Hematopoietic multipotent progenitor cell treated with erythropoietin and hydrocortisone succinate and interleukin-3 and kit ligand, for 17 days (in vitro differentiated cells): Measurements from ENCODE around the gene UBASH3A.
A peak's percentile ranks its signal among the peaks of the same experiment; 100 is the strongest.

Experiments
- DNase-seq: peaks from one replicate; pipeline ENCODE4 v3.0.0-alpha.2; 2015; ENCODE audit warnings: low spot score

UBASH3A gene

GRCh38 chr21:42374864-42375499 lies 28.7 kb upstream of the UBASH3A start:
- DNase-seq, result no peak

DNA sequence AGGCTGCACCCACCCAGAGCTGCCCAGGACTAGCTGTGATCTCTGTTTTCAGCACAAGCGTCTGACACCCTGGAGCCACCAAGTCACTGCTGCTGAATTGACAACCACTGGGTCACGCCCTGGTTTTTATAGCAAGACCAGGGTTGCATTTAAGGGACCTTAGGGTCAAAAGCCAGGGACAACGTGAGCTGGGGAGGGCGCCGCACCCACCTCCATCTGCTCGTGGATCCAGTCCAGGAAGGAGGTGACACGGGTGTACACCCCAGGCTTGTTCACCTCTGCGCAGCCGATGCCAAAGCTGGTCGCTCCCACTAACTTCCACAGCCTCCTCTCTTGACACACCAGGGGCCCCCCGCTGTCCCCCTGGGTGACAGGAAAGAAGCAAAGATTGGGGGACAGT lies 28.2 kb upstream of the UBASH3A start:
- no peak for DNase-seq

GRCh38 chr21:42375966-42376337 lies 27.8 kb upstream of the UBASH3A start:
- DNase-seq, result no peak

- DNase-seq, result no peak
Measured at GRCh38 chr21:42376338-42376982, 27.2 kb upstream of the UBASH3A start.

DNA sequence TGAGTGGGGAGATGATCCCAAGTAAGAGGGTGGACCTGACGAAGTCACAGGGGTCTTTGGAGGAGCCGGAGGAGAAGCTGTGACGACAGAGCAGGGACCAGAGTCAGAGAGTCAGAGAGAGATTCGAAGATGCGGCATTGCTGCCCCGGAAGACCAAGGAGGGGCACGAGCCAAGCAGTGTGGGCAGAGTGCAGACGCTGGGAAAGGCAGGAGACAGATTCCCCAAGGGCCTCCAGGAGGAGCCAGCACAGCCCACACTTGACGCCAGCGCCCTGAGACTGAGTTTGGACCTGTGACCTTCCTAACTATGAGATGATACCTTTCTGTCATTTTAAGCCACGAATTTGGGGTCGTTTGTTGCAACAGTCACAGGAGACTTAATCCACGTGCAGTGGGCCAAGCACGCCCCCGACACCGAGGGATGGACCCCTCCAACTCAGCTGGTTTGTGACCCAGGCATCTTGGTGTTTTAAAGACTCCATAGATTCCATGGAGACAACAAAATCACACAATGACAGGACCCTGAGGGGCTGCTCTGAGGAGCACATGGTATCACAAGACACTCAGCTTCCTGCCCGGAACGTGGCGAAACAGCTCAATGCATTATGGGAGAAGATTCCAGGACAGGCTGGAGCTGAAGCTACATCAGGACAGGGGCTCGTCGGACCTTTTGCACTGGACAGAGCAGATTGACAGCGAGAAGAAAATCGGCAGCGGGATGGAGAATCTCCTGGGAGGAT lies 26.3 kb upstream of the UBASH3A start:
- DNase-seq, result no peak

DNA sequence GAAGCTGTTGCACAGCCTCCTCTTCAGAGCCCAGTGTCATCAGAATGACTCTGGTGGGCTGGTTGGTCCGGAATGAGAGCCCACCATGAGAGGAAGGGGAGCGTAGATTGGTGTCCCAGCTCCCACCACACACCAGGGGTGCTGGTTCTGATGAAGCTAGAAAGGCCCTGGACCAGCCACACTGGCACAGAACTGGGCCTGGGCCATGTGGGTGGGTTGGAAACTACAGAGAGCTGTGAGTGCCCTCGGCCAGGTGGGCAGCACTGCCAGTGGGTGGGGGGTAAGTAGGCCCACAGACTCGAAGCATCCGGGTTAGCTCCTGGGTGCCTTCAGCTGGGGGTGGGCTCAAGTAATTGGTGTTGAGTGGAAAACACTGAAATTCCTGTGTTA lies 25.8 kb upstream of the UBASH3A start:
- DNase-seq, result no peak

- DNase-seq, result no peak
Measured at GRCh38 chr21:42378418-42378817, 25.3 kb upstream of the UBASH3A start.

DNA sequence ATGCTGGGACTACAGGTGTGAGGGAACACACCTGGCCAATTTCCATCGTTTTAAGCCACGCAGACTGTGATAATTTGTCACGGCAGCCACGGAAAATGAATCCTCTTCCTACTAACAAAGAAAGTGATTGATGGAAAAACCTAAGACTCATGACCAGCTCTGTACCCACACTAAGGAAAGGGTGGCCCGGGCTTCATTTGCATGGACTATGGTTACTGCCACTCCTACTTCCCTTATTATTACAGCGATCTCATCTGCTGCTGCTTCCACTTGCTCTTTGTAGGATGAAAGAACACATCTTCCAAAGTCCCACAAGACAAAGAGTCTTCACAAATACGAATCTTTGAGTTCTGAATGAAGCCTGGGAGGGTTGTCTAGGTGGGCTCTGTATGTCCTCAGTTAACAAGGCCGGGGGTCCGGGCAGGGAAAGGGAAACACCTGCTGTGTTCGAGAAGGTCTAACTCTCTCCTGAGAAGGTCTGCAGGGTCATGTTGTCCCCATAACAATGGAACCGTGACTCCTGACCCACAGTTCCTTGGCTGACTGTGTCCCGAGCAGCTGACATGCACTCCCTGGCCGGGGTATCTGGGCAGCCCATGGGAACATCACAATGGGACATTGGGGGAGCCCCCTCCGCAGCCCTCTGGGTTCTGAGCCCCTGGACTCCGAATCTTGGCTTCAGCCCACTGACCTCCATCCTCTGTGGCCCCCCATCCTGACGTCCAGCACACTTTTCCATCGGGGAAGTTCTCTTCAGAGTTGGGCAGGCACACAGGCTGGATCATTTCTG lies 24.1 kb upstream of the UBASH3A start:
- no peak for DNase-seq

DNA sequence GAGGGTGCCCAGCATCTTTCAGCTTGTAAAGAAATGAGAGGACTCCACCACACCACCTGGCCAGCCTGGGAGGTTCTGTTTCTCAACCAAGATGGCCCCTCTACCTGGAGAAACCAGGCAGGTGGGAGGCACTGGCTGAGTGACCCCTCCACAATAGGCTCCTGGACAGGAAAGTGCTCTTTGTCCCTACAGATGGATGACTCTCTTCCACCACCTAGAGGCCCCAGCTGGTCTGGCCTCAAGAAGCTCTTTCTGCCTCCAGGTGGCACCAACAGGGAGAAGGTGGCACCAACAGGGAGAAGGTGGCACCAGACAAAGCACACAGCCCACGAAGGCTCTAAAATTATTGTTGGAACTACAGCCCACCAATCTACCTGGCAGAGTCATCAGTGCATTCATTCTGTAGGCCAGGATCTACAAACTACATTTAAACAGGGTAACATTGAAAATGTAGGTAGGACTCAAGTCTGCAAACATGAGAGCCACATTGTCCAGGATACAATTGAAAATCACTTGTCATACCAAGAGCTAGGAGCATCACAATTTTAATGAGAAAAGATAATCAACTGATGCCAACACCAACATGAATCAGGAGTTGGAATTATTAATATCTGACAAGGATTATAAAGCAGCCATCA lies 22.2 kb upstream of the UBASH3A start:
- DNase-seq, result peak; percentile 31

GRCh38 chr21:42382915-42383314 lies 20.8 kb upstream of the UBASH3A start:
- no peak for DNase-seq

DNA sequence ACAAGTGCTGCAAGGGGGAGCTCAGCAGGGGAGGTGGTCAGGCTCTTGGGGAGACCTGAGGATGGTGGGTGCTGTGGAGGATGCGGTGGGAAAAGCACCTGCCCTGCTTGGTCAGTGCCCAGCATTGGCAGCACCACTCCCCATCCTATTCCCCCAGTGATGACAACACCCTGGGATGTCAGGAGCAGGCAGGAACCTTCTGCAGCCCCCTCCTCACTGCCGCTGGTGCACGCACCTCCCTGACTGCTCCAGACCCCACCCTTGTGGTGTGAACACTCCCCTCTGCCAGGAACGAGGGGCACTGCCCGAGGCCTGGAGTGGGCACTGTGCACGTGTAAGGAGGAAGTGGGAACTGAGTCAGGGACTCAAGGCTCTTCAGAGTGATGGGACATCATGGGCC lies 20.4 kb upstream of the UBASH3A start:
- no peak for DNase-seq

DNA sequence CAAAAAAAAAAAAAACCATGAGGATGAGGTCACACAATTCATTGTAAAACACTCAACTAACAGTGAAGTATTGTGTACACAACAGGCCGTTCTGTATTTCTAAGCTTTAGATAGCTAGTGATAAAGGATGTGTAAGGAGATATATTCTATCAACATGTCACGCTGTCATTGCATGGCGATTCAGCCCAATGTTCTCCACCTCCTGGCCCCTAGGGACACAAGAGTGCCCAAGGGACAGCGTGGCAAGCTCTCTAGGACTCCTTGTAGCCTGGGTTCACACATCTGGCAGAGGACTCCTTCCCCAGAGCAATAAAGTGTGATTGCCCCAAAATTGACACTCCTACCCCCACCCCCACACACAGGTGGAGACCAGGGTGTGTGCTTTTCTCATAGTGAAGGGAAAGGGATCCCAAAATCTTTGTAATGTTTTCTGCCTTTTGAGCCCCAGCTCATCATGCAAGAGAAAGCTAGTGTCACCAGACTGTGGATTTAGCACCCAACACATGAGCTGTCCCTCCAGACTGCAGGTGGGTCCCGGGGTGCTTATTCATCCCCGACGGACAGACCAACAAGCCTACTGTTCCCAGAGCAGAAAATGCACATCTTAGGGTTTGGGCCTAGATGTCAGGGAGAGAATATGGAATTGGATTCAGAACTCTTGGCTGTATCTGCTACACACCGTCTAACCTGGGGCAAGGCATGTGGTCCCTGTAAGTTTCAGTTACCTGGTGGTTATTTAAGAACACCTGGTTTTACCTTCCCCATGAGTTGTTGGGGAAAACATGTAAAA lies 19.4 kb upstream of the UBASH3A start:
- DNase-seq, result no peak

GRCh38 chr21:42384989-42385388 lies 18.7 kb upstream of the UBASH3A start:
- no peak for DNase-seq

GRCh38 chr21:42385619-42386018 lies 18.1 kb upstream of the UBASH3A start:
- DNase-seq, result no peak

DNA sequence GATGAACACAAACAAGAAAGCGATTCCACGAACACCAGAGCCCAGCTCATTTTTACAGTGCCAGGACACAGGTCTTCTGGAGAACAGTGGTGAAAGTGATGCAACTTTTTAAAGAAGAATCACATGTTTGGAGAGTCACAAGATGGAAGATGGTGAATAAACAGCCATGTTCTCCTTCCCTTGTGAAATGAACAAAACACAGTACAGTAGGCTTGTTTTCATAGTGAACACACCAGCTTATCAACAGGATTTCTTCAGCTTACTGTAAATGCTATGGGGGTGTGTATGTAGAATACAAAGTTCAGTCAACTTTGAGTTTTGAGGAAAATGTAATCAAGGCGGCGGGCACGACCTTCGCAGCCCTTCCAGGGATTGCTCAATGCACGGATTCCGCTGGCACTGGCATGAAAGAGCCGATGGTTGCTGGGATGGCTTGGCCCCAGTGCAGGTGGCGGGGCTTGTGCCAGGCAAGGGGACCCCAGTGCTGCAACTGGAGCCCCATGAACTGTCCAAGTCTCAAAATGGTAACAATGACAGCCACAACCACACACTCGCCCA lies 17.6 kb upstream of the UBASH3A start:
- no peak for DNase-seq

DNA sequence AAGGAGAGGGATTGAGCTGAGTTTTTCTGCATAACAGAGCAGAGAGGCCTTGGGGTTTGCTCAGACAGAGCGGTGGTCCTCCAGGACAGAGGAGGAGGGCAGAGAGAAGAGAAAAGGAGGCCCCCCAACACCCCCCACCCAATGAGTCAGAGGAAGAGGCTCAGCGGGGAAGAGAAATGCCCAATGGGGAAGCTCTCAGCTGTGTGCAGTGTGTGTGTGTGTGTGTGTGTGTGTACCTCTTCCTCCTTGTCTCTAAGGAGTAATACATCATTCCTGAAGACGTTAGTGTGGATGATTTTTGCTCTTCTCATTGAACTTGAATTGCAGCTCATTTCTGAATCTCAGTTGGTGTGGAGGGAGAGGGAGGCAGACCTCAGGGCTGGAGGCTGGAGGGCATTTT lies 16.5 kb upstream of the UBASH3A start:
- no peak for DNase-seq

GRCh38 chr21:42387843-42388340 lies 15.8 kb upstream of the UBASH3A start:
- no peak for DNase-seq

DNA sequence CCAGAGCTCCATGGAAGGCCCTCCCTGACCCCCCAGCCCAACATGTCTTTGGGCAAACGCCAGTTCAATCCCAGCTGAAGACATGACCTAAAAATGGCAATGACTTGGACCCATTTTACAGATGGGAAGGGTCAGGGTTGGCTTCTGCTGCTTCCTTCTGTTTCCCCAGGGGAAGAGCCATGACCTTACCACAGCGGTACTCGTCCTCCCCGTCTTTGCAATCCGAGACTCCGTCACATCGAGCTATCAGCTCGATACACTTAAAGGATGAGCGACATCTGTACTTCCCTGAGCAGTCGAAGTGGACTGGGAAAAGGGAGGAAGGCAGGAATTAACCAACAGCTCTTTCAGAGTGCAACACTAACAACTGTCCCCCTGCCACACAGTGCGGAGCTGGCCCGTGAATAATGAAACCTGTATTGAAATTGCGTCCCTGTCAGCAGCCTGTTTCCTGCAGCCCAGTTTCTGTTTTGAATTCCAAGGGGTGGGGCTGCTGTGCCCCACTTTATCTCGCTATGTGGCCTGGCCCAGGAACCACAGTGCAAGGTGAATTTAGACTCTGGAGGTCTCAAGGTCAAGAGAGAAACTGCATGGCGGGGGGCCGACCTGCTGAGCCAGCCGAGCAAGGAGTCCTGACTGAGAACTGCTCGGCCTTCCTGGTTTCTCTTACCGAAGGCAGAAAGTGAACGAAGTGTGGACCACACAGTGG lies 14.8 kb upstream of the UBASH3A start:
- DNase-seq, result no peak

DNA sequence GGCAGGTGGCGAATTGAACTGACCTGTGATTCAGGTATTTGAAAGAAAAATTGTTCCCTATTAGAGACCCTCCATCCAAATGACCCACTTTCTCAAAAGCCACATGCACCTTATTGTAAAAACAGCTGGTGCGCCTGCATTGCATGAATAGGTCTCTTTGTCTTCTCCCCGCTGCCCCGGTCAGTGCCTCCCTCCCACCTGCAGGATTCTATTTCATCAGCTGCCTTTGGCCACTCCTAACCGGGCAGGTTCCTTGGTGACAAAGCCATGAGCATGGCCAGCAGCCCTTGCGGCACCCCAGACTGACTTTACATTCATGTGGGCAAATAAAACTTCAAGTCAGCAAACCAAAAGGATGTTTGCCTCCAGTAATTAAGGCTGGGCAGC lies 14.3 kb upstream of the UBASH3A start:
- DNase-seq, result no peak

DNA sequence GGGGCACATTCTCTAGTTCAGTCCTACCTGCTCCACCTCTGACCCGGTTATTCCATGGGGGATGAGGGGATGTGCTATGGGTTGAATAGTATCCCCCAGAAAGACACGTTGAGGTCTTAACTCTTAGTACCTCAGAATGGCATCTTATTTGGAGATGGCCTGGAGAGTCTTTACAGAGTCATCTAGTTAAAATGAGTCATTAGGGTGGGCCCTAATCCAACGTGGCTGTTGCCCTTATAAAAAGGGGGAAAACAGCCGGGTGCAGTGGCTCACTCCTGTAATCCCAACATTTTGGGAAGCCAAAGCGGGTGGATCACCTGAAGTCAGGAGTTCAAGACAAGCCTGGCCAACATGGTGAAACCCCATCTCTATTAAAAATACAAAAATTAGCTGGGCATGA lies 13.5 kb upstream of the UBASH3A start:
- no peak for DNase-seq
